Adrenal gland (tissue), 19 donors: Measurements from ENCODE around the gene NHLH1. TPM values are rescaled to one million over a fixed set of nuclear protein-coding genes. Genes with fewer than 3 reads are reported as not detected.
A peak's percentile ranks its signal among the peaks of the same experiment; 100 is the strongest.

Experiments
- DNase-seq, 7 donors: peaks; one replicate each; pipeline ENCODE4 v3.0.0-alpha.2; 2019 to 2020
- H3K27ac ChIP-seq, 5 donors: fragments of 200-600 bp; sonication (generic) in 4 of 5; 1 replicate in 3 of 5; 2 replicates in 2 of 5; pipeline versions ENCODE4 v1.5.1 to v1.8.0; 2016 to 2020; ENCODE audit warnings: mild to moderate bottlenecking in 1 of 5
- H3K27me3 ChIP-seq: fragments of 200-600 bp; 2 replicates; pipeline ENCODE4 v1.8.0; 2021
- H3K36me3 ChIP-seq, 2 donors: fragments of 200-600 bp; replicated peaks in 1 of 2; 1 replicate in 1 of 2; 2 replicates in 1 of 2; pipeline versions ENCODE4 v1.5.1 to v1.8.0; 2018 to 2022
- H3K4me1 ChIP-seq, 2 donors: fragments of 200-600 bp; replicated peaks in 1 of 2; 1 replicate in 1 of 2; 2 replicates in 1 of 2; pipeline versions ENCODE4 v1.5.1 to v1.8.0; 2018 to 2021
- H3K4me3 ChIP-seq, 4 donors: fragments of 200-600 bp; sonication (generic) in 3 of 4; one replicate each; pipeline ENCODE4 v1.5.1; 2016 to 2018
- H3K9me3 ChIP-seq, 3 donors: fragments of 200-600 bp; sonication (generic) in 1 of 3; replicated peaks in 1 of 3; 1 replicate in 2 of 3; 2 replicates in 1 of 3; pipeline versions ENCODE4 v1.5.1 to v1.8.0; 2016 to 2021
- POLR2A ChIP-seq, 2 donors: fragments of 450-650 bp; IDR thresholded peaks; one replicate each; pipeline ENCODE4 v1.6.1; 2017; ENCODE audit warnings: antibody characterized with exemption in 2 of 2, mild to moderate bottlenecking in 2 of 2, moderate library complexity in 1 of 2
- WGBS, 4 donors: extraction: QIAGEN DNeasy Blood & Tissue Kit in 2 of 4; methylation state at CpG; one replicate each; pipeline versions ENCODE4 v1.1.5 to v1.1.7; 2013 to 2017; 5-methylcytosine and 5-hydroxymethylcytosine counted together
- intact Hi-C, 2 donors: fragments of 100-400 bp; cut with DNase I; formaldehyde crosslinking; loops; one replicate each; pipeline versions ENCODE4 v1.14.1 to v1.15.0; 2022 to 2023
- long read RNA-seq, 10 donors: library from polyadenylated mRNA in 3 of 10; unstranded in 2 of 10; stranded (forward) in 1 of 10; transcript quantifications; one replicate each; pipeline ENCODE4 v2.0.0 and lab custom pipeline, GENCODE V29; 2021 to 2026
- polyA plus RNA-seq, 3 donors: library from polyadenylated mRNA; stranded (reverse); fragments of 200-250 nt in 2 of 3; fragments of 350-450 nt in 1 of 3; fragmentation: Illumina TruSeq in 1 of 3; extraction: RNeasy Lipid Tissue Mini Kit (QIAGEN cat#74804) in 1 of 3; gene quantifications; one replicate each; pipeline ENCODE4 v1.2.3, GENCODE V29; 2013 to 2014
- total RNA-seq, 9 donors: library from RNA; depleted of rRNA in 4 of 9; stranded (reverse); fragments of >200 nt in 4 of 9; fragments of 120-200 nt in 1 of 9; fragmentation: NEBNext Ultra II Directional in 1 of 9; extraction: Animal tissue kit (Norgen Biotek cat#: 25700) in 1 of 9; gene quantifications; one replicate each; pipeline versions ENCODE4 v1.1.0 to v1.2.4, GENCODE V29; 2013 to 2023
- TF ChIP-seq, protein P1 (sequence below), 6 experiments: fragments of 450-650 bp in 4 of 6; fragments of 200-600 bp in 2 of 6; sonication (generic) in 1 of 6; IDR thresholded peaks; 1 replicate in 5 of 6; 2 replicates in 1 of 6; pipeline versions ENCODE4 v1.5.1 to v1.8.0; 2016 to 2021; ENCODE audit warnings: antibody characterized with exemption in 6 of 6, mild to moderate bottlenecking in 2 of 6, moderate library complexity in 1 of 6
- donor health status: healthy with polysubstance abuse.
- donor health status: Bipolar disorder and iron deficiency.
- donor health status: DM: yes; HTN: yes; CAD: no.
- donor health status: DM: no; HTN: no; CAD: no.
- donor health status: DM: no; HTN: no; CAD: no.
- donor health status: DM: yes; HTN: yes; CAD: no.

The NHLH1 gene
- under 1 TPM in 2 of 9 donors, not detected in 7; 0.27 to 0.46 TPM for total RNA-seq
- polyA plus RNA-seq, result under 1 TPM; 0.16 to 0.24 (median 0.24) TPM
- long read RNA-seq, donor 1, result 0 reads
- long read RNA-seq, donor 2, result 0 reads
- long read RNA-seq, donor 3, result 0 reads
- long read RNA-seq, donor 4, result 0 reads
- long read RNA-seq, donor 5, result 0 reads
- long read RNA-seq, donor 6, result 0 reads
- long read RNA-seq, donor 7, result 0 reads
- long read RNA-seq, donor 8, result 0 reads
- long read RNA-seq, donor 9, result 0 reads
- long read RNA-seq, donor 10, result 0 reads

DNA sequence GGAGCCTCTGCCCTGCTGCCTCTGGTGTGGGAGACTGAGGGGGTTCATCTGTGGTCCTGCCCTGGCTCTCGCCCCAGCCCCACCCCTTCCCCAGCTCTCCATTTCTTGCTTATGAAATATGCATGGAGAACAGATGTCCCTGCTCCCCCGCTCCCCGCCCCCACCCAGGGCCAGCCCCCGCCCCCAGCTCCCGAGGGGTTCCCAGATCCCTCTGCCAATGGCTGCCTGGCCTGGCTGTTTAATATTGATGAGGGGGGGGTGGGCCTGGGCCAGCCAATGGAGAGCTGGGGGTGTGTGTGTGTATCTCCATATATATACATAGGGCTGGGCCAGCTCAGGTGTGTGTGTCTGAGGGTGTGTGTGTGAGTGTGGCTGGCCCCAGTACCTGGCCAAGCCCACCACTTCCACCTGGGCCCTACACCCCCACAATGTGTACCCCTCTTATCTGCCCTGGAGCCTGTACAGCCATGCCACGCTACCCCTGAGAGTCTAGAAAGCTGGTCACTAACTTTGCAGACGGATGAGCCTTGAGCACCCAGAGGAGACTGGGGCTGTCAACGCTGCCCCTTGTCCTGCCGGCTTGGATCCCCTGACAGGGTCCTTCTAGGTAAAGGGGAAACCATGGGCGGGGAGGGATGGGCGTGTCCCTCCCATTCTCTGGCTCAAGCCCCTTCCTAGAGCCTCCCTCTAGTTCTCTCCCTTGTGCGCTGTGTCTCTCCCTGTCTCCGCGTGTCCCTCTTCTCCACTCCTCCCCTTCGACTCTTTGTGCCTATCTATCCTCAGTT lies at the start of gene NHLH1:
Gene NHLH1 (plus strand): TSS at position 341 of the 785 bp plus-strand sequence. CDS start 3,661 bp downstream, outside the sequence.
- no peaks in the 10 kb centered on the region for H3K36me3 ChIP-seq
- no peak within 1 kb of the TSS for H3K4me3 ChIP-seq
- peak in 1 of 7 donors; percentile 41 for DNase-seq
- WGBS, 4 donors, result 64 to 68% (median 66%) methylated on average over 11 to 15 of the region's 15 CpGs
- intact Hi-C loops, result no loop called here
- no peaks in the 10 kb centered on the region for H3K4me1 ChIP-seq
- no peaks in the 10 kb centered on the region for H3K9me3 ChIP-seq
- H3K27me3 ChIP-seq, result peaks cover 6% of the 10 kb centered on the region
- TF ChIP-seq POLR2A (IDR thresholded peaks at IDR 0.05), result no peak
- TF ChIP-seq, protein P1, sequence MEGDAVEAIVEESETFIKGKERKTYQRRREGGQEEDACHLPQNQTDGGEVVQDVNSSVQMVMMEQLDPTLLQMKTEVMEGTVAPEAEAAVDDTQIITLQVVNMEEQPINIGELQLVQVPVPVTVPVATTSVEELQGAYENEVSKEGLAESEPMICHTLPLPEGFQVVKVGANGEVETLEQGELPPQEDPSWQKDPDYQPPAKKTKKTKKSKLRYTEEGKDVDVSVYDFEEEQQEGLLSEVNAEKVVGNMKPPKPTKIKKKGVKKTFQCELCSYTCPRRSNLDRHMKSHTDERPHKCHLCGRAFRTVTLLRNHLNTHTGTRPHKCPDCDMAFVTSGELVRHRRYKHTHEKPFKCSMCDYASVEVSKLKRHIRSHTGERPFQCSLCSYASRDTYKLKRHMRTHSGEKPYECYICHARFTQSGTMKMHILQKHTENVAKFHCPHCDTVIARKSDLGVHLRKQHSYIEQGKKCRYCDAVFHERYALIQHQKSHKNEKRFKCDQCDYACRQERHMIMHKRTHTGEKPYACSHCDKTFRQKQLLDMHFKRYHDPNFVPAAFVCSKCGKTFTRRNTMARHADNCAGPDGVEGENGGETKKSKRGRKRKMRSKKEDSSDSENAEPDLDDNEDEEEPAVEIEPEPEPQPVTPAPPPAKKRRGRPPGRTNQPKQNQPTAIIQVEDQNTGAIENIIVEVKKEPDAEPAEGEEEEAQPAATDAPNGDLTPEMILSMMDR (IDR thresholded peaks at IDR 0.05), result no peak
- no peak within 1 kb of the TSS for H3K27ac ChIP-seq

DNA sequence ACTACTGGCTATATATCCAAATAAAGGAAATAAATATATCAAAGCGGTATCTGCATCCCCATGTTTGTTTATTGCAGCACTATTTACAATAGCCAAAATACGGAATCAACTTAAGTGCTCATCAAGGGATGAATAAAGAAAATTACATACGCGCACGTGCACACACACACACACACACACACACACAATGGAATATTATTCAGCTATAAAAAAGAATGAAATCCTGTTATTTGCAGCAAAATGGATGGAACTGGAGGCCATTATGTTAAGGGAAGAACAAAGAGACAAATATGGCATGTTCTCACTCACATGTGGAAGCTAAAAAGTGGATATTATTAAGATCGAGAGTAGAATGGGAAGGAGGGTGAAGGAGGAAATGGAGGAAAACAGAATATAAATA lies 44.0 kb upstream of the NHLH1 start:
- Histone ChIP-seq H3K4me3 (no peak overlapping the region), H3K36me3 (peaks cover 0 to 69% of the 10 kb centered on the region in 2 donors), H3K9me3 (no peaks in the 10 kb centered on the region), H3K27ac (no peak overlapping the region), H3K27me3 (no peaks in the 10 kb centered on the region), H3K4me1 (peaks cover 0 to 10% of the 10 kb centered on the region in 2 donors)
- intact Hi-C loops, result no loop called here
- no peak for TF ChIP-seq POLR2A (IDR thresholded peaks at IDR 0.05)
- TF ChIP-seq, protein P1 (IDR thresholded peaks at IDR 0.05), result no peak
- WGBS, 4 donors, result 95 to 98% (median 96%) methylated on average over 6 of the region's 6 CpGs
- no peak for DNase-seq

DNA sequence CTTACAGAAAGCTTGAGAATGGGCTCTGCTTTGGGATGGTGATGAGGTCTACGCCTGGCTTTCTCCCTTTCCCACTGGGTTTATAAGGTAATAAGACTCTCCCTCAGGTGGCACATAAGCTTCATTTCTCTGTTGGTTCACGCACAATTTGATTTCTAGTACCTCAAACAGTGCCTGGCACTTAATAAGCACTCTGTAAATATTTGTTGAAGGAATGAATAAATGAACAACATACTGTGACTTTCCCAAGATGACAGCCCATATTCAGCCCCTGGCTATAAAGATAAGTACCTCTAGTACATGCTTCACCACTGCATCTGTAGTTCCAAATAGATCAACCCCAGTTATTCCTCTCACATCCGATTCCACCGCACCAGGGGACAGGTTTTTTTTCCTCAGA lies 41.6 kb upstream of the NHLH1 start:
- Histone ChIP-seq H3K4me1 (peaks cover 0 to 6% of the 10 kb centered on the region in 2 donors), H3K36me3 (peaks cover 0 to 83% of the 10 kb centered on the region in 2 donors), H3K4me3 (no peak overlapping the region), H3K27me3 (no peaks in the 10 kb centered on the region), H3K9me3 (no peaks in the 10 kb centered on the region), H3K27ac (no peak overlapping the region)
- 94 to 98% (median 96%) methylated on average over 4 of the region's 4 CpGs for WGBS, 4 donors
- no peak for DNase-seq
- intact Hi-C loops, result no loop called here
- TF ChIP-seq POLR2A (IDR thresholded peaks at IDR 0.05), result no peak
- TF ChIP-seq, protein P1 (IDR thresholded peaks at IDR 0.05), result no peak

DNA sequence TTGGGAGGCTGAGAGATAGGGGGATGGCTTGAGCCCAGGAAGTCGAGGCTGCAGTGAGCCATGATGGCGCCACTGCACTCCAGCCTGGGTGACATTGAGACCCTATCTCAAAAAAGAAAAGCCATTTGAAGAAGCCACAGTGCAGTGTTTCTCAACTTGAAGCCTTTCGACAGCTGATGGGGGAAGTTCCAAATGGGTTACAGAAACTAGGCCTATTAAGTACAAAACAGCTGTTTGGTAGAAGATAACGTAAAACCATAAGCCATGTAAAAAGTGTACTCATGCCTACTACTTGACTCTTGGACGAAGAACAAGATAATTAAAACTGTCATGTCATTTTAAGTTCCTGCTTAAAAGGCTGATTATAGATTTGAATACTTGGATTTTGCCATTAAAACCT lies 40.5 kb upstream of the NHLH1 start:
- H3K4me3 ChIP-seq, result no peak overlapping the region
- no peaks in the 10 kb centered on the region for H3K4me1 ChIP-seq
- H3K27ac ChIP-seq, result no peak overlapping the region
- H3K9me3 ChIP-seq, result no peaks in the 10 kb centered on the region
- DNase-seq, result no peak
- WGBS, 4 donors, result 77 to 98% (median 95%) methylated on average over 5 of the region's 5 CpGs
- TF ChIP-seq, protein P1 (IDR thresholded peaks at IDR 0.05), result no peak
- TF ChIP-seq POLR2A (IDR thresholded peaks at IDR 0.05), result no peak
- H3K27me3 ChIP-seq, result no peaks in the 10 kb centered on the region
- intact Hi-C loops, result no loop called here
- peaks cover 0 to 93% of the 10 kb centered on the region in 2 donors for H3K36me3 ChIP-seq
